Measurements from ENCODE around the gene COL11A2. TPM values are rescaled to one million over a fixed set of nuclear protein-coding genes. Genes with fewer than 3 reads are reported as not detected.

The COL11A2 gene
- total and polyA plus RNA-seq, 2 experiments from 2014 or later: 1.6 to 2.7 TPM

DNA sequence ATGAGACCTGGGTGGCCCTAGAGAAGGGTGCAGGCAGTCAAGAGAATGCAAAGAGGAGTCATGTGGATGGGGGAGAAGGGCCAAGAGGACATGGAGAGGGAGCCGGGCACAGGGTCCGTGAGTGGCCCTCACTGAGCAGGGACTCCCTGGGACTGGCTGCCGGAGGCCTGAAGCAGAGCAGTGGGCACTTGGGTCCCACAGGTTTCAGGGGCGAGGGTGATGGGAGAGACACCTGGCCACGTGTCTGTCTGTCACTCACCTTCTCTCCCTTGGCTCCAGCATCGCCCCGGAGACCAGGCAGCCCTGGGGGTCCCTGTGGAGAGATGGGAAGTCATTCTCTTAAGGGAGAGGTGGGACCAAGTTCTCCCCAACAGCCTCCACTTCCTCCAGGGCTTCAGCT, 25.5 kb downstream of the COL11A2 start:
- Mint-ChIP-seq H3K9me3 (no peaks in the 10 kb centered on the region; the same call in 1 of the 3 replicates), H3K36me3 (ENCODE audit: low read depth) (no peaks in the 10 kb centered on the region), H3K27me3 (ENCODE audit: insufficient read depth, low read depth, poor library complexity) (peaks cover 15% of the 10 kb centered on the region), H3K4me3 (no peak overlapping the region), H3K4me1 (peaks cover 8% of the 10 kb centered on the region; the same call in 2 of the 3 replicates), H3K27ac (no peak overlapping the region)
- TF ChIP-seq EZH2phosphoT487 (IDR thresholded peaks at IDR 0.05; ENCODE audit: unreplicated experiment) (no peak), CREB1 (CRISPR knock-in tag; IDR thresholded peaks at IDR 0.05; ENCODE audit: low read depth) (no peak), EZH2 (IDR thresholded peaks at IDR 0.05; ENCODE audit: low read depth, unreplicated experiment) (no peak), ZNF114 (CRISPR knock-in tag; IDR thresholded peaks at IDR 0.05) (no peak), NANOG (IDR thresholded peaks at IDR 0.05; ENCODE audit: borderline replicate concordance) (no peak), CTCF (conservative IDR thresholded peaks at IDR 0.05; ENCODE audit: low read depth in 2 of 2) (no peak)
- TF ChIP-seq, protein P1, sequence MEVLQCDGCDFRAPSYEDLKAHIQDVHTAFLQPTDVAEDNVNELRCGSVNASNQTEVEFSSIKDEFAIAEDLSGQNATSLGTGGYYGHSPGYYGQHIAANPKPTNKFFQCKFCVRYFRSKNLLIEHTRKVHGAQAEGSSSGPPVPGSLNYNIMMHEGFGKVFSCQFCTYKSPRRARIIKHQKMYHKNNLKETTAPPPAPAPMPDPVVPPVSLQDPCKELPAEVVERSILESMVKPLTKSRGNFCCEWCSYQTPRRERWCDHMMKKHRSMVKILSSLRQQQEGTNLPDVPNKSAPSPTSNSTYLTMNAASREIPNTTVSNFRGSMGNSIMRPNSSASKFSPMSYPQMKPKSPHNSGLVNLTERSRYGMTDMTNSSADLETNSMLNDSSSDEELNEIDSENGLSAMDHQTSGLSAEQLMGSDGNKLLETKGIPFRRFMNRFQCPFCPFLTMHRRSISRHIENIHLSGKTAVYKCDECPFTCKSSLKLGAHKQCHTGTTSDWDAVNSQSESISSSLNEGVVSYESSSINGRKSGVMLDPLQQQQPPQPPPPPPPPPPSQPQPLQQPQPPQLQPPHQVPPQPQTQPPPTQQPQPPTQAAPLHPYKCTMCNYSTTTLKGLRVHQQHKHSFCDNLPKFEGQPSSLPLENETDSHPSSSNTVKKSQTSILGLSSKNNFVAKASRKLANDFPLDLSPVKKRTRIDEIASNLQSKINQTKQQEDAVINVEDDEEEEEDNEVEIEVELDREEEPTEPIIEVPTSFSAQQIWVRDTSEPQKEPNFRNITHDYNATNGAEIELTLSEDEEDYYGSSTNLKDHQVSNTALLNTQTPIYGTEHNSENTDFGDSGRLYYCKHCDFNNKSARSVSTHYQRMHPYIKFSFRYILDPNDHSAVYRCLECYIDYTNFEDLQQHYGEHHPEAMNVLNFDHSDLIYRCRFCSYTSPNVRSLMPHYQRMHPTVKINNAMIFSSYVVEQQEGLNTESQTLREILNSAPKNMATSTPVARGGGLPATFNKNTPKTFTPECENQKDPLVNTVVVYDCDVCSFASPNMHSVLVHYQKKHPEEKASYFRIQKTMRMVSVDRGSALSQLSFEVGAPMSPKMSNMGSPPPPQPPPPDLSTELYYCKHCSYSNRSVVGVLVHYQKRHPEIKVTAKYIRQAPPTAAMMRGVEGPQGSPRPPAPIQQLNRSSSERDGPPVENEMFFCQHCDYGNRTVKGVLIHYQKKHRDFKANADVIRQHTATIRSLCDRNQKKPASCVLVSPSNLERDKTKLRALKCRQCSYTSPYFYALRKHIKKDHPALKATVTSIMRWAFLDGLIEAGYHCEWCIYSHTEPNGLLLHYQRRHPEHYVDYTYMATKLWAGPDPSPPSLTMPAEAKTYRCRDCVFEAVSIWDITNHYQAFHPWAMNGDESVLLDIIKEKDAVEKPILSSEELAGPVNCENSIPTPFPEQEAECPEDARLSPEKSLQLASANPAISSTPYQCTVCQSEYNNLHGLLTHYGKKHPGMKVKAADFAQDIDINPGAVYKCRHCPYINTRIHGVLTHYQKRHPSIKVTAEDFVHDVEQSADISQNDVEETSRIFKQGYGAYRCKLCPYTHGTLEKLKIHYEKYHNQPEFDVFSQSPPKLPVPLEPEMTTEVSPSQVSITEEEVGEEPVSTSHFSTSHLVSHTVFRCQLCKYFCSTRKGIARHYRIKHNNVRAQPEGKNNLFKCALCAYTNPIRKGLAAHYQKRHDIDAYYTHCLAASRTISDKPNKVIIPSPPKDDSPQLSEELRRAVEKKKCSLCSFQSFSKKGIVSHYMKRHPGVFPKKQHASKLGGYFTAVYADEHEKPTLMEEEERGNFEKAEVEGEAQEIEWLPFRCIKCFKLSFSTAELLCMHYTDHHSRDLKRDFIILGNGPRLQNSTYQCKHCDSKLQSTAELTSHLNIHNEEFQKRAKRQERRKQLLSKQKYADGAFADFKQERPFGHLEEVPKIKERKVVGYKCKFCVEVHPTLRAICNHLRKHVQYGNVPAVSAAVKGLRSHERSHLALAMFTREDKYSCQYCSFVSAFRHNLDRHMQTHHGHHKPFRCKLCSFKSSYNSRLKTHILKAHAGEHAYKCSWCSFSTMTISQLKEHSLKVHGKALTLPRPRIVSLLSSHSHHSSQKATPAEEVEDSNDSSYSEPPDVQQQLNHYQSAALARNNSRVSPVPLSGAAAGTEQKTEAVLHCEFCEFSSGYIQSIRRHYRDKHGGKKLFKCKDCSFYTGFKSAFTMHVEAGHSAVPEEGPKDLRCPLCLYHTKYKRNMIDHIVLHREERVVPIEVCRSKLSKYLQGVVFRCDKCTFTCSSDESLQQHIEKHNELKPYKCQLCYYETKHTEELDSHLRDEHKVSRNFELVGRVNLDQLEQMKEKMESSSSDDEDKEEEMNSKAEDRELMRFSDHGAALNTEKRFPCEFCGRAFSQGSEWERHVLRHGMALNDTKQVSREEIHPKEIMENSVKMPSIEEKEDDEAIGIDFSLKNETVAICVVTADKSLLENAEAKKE (CRISPR knock-in tag; IDR thresholded peaks at IDR 0.05): no peak
- Histone ChIP-seq H2AFZ (no peak overlapping the region), H3K9me2 (ENCODE audit: insufficient read depth) (no peaks in the 10 kb centered on the region), H3K4me3 (no peak overlapping the region), H3K4me1 (ENCODE audit: insufficient read depth) (peaks cover 5% of the 10 kb centered on the region; the same call in 1 of the 2 replicates), H3K79me2 (replicated peaks; ENCODE audit: insufficient read depth) (no peaks in the 10 kb centered on the region), H3K4me2 (no peak overlapping the region), H3K27ac (ENCODE audit: low read depth) (no peak overlapping the region), H3K36me3 (ENCODE audit: insufficient read depth) (no peaks in the 10 kb centered on the region), H3K27me3 (ENCODE audit: insufficient read depth) (peaks cover 9% of the 10 kb centered on the region), H4K20me1 (replicated peaks; ENCODE audit: insufficient read depth) (no peaks in the 10 kb centered on the region), H3F3A (replicated peaks; ENCODE audit: low read depth) (no peaks in the 10 kb centered on the region)
- DNase-seq (ENCODE audit: low spot score) (no peak), ATAC-seq (no peak)

Data from GM23338 (cell line).